Left forelimb (tissue), 1 donor: Measurements from ENCODE around the gene KCTD12.
"Not testable (repeated sequence)": the region's sequence is repeated elsewhere in the genome, so short reads cannot be mapped to it uniquely, and the experiment has no call there.

Experiments used
- DNase-seq: peaks from one replicate; pipeline ENCODE4 v3.0.0-alpha.2; 2018; ENCODE audit warnings: low spot score

KCTD12 gene

GRCh38 chr13:76886292-76887075, at the start of gene KCTD12:
Gene KCTD12, minus strand, starts transcription at chr13:76886405. Its CDS starts 257 bp downstream, at chr13:76886148.
- peak; percentile 96 for DNase-seq

- no peak for DNase-seq
Measured at GRCh38 chr13:76934671-76935070, 48.5 kb upstream of the KCTD12 start.

GRCh38 chr13:76932076-76932475, 45.9 kb upstream of the KCTD12 start:
- no peak for DNase-seq

GRCh38 chr13:76929851-76930374, 43.7 kb upstream of the KCTD12 start:
- DNase-seq = no peak

GRCh38 chr13:76929320-76929719, 43.1 kb upstream of the KCTD12 start:
- no peak for DNase-seq

- DNase-seq = no peak
Measured at GRCh38 chr13:76928456-76928855, 42.3 kb upstream of the KCTD12 start.

- DNase-seq = no peak
Measured at GRCh38 chr13:76927955-76928354, 41.8 kb upstream of the KCTD12 start.

- no peak for DNase-seq
Measured at GRCh38 chr13:76925115-76925514, 38.9 kb upstream of the KCTD12 start.

- DNase-seq = no peak
Measured at GRCh38 chr13:76921516-76921915, 35.3 kb upstream of the KCTD12 start.

GRCh38 chr13:76917755-76918481, 31.7 kb upstream of the KCTD12 start:
- not testable (repeated sequence) for DNase-seq

GRCh38 chr13:76917095-76917494, 30.9 kb upstream of the KCTD12 start:
- DNase-seq = no peak

GRCh38 chr13:76913898-76914297, 27.7 kb upstream of the KCTD12 start:
- no peak for DNase-seq

GRCh38 chr13:76912476-76912875, 26.3 kb upstream of the KCTD12 start:
- DNase-seq = no peak

GRCh38 chr13:76904507-76904906, 18.3 kb upstream of the KCTD12 start:
- no peak for DNase-seq

- no peak for DNase-seq
Measured at GRCh38 chr13:76903544-76904162, 17.4 kb upstream of the KCTD12 start.

- not testable (repeated sequence) for DNase-seq
Measured at GRCh38 chr13:76899066-76899465, 12.9 kb upstream of the KCTD12 start.

- DNase-seq = not testable (repeated sequence)
Measured at GRCh38 chr13:76897171-76897570, 11.0 kb upstream of the KCTD12 start.

- DNase-seq = no peak
Measured at GRCh38 chr13:76894401-76895110, 8.4 kb upstream of the KCTD12 start.

- no peak for DNase-seq
Measured at GRCh38 chr13:76892488-76892887, 6.3 kb upstream of the KCTD12 start.

GRCh38 chr13:76890021-76890420, 3.8 kb upstream of the KCTD12 start:
- no peak for DNase-seq

GRCh38 chr13:76889254-76889653, 3.0 kb upstream of the KCTD12 start:
- no peak for DNase-seq

GRCh38 chr13:76888421-76888820, 2.2 kb upstream of the KCTD12 start:
- no peak for DNase-seq
